Liver (tissue), 9 donors: ENCODE results near the gene RFC2. TPM values are rescaled to one million over a fixed set of nuclear protein-coding genes. Genes with fewer than 3 reads are reported as not detected.

Experiments
- DNase-seq: peaks from one replicate; pipeline ENCODE4 v3.0.0-alpha.2; 2017; ENCODE audit warnings: low spot score
- H3K27ac ChIP-seq, 2 donors: one replicate each; pipeline ENCODE4 v1.7.0; 2013; ENCODE audit warnings: inconsistent platforms in 2 of 2, low read length in 2 of 2, control low read depth in 1 of 2, low read depth in 1 of 2, mild to moderate bottlenecking in 1 of 2
- H3K27me3 ChIP-seq, 4 donors: one replicate each; pipeline versions ENCODE4 v1.6.1 to v1.7.0; 2013; ENCODE audit warnings: low read length in 3 of 4, inconsistent platforms in 1 of 4, mild to moderate bottlenecking in 1 of 4, moderate library complexity in 1 of 4; ENCODE audit not compliant: control insufficient read depth in 4 of 4, insufficient read depth in 4 of 4
- H3K36me3 ChIP-seq, 4 donors: one replicate each; pipeline versions ENCODE4 v1.6.1 to v1.7.0; 2013; ENCODE audit warnings: low read length in 3 of 4, mild to moderate bottlenecking in 3 of 4, low read depth in 1 of 4, moderate library complexity in 1 of 4; ENCODE audit not compliant: control insufficient read depth in 4 of 4, insufficient read depth in 3 of 4
- H3K4me1 ChIP-seq, 4 donors: one replicate each; pipeline versions ENCODE4 v1.6.1 to v1.7.0; 2013; ENCODE audit warnings: low read length in 3 of 4, mild to moderate bottlenecking in 3 of 4, moderate library complexity in 1 of 4; ENCODE audit not compliant: control insufficient read depth in 4 of 4, insufficient read depth in 4 of 4
- H3K4me3 ChIP-seq, 3 donors: one replicate each; pipeline versions ENCODE4 v1.6.1 to v1.7.0; 2013; ENCODE audit warnings: low read length in 3 of 3, control low read depth in 1 of 3, low read depth in 1 of 3, mild to moderate bottlenecking in 1 of 3
- H3K9ac ChIP-seq, 2 donors: one replicate each; pipeline ENCODE4 v1.7.0; 2013; ENCODE audit warnings: low read length in 2 of 2, mild to moderate bottlenecking in 2 of 2, moderate library complexity in 2 of 2, control low read depth in 1 of 2, low read depth in 1 of 2
- H3K9me3 ChIP-seq, 4 donors: one replicate each; pipeline versions ENCODE4 v1.6.1 to v1.7.0; 2013; ENCODE audit warnings: low read length in 3 of 4; ENCODE audit not compliant: control insufficient read depth in 4 of 4
- EGR1 ChIP-seq, 2 donors: IDR thresholded peaks; 2 replicates each; pipeline ENCODE4 v1.6.1; 2016 to 2018; ENCODE audit warnings: antibody characterized with exemption in 2 of 2, low read depth in 2 of 2
- FOXA1 ChIP-seq: IDR thresholded peaks from 2 replicates; pipeline ENCODE4 v1.6.1; 2016; ENCODE audit warnings: antibody characterized with exemption
- FOXA2 ChIP-seq: IDR thresholded peaks from 2 replicates; pipeline ENCODE4 v1.6.1; 2016; ENCODE audit warnings: antibody characterized with exemption
- GABPA ChIP-seq, 2 donors: IDR thresholded peaks in 1 of 2; conservative IDR thresholded peaks in 1 of 2; 2 replicates each; pipeline ENCODE4 v1.6.1; 2016; ENCODE audit warnings: antibody characterized with exemption in 2 of 2, mild to moderate bottlenecking in 1 of 2, moderate library complexity in 1 of 2
- HNF4A ChIP-seq, 2 donors: conservative IDR thresholded peaks; 2 replicates each; pipeline ENCODE4 v1.6.1; 2016; ENCODE audit warnings: antibody characterized with exemption in 2 of 2, mild to moderate bottlenecking in 2 of 2
- HNF4G ChIP-seq: IDR thresholded peaks from 2 replicates; pipeline ENCODE4 v1.6.1; 2016; ENCODE audit warnings: antibody characterized with exemption
- JUND ChIP-seq, 2 donors: IDR thresholded peaks; 2 replicates each; pipeline ENCODE4 v1.6.1; 2016; ENCODE audit warnings: antibody characterized with exemption in 2 of 2
- NR2F2 ChIP-seq: IDR thresholded peaks from 2 replicates; pipeline ENCODE4 v1.6.1; 2016; ENCODE audit warnings: antibody characterized with exemption
- RAD21 ChIP-seq, 2 donors: IDR thresholded peaks; 2 replicates each; pipeline ENCODE4 v1.6.1; 2016; ENCODE audit warnings: antibody characterized with exemption in 2 of 2, mild to moderate bottlenecking in 2 of 2
- RXRA ChIP-seq, 2 donors: IDR thresholded peaks; 2 replicates each; pipeline ENCODE4 v1.6.1; 2017 to 2018; ENCODE audit warnings: antibody characterized with exemption in 2 of 2, mild to moderate bottlenecking in 1 of 2
- SP1 ChIP-seq: IDR thresholded peaks from 2 replicates; pipeline ENCODE4 v1.6.1; 2018; ENCODE audit warnings: antibody characterized with exemption, mild to moderate bottlenecking
- TAF1 ChIP-seq: conservative IDR thresholded peaks from 2 replicates; pipeline ENCODE4 v1.6.1; 2016; ENCODE audit warnings: antibody characterized with exemption, mild to moderate bottlenecking
- YY1 ChIP-seq: IDR thresholded peaks from 2 replicates; pipeline ENCODE4 v1.6.1; 2016; ENCODE audit warnings: antibody characterized with exemption, mild to moderate bottlenecking
- WGBS: extraction: QIAGEN DNeasy Blood & Tissue Kit; methylation state at CpG from one replicate; pipeline ENCODE4 v1.1.7; 2013; 5-methylcytosine and 5-hydroxymethylcytosine counted together
- polyA plus RNA-seq, 2 donors: library from polyadenylated mRNA; stranded (reverse) in 1 of 2; unstranded in 1 of 2; fragments of 200-250 nt in 1 of 2; fragments of >200 nt in 1 of 2; fragmentation: Nextera tagmentation in 1 of 2; extraction: Ambion mirVana in 1 of 2; gene quantifications; one replicate each; pipeline versions ENCODE4 v1.2.1 to v1.2.3, GENCODE V29; 2013 to 2015
- total RNA-seq, 2 donors: library from RNA; depleted of rRNA; stranded (reverse); fragments of >200 nt; gene quantifications; one replicate each; pipeline ENCODE4 v1.2.3, GENCODE V29; 2014
- TF ChIP-seq, protein P1 (sequence below): IDR thresholded peaks from 2 replicates; pipeline ENCODE4 v1.6.1; 2016; ENCODE audit warnings: antibody characterized with exemption
- TF ChIP-seq, protein P2 (sequence below): fragments of 150-350 bp; IDR thresholded peaks from 2 replicates; pipeline ENCODE4 v1.5.1; 2017; ENCODE audit warnings: improper control_type of control experiment, low read depth, low read length; ENCODE audit not compliant: missing input control
- TF ChIP-seq, protein P3 (sequence below): IDR thresholded peaks from 2 replicates; pipeline ENCODE4 v1.6.1; 2016; ENCODE audit warnings: antibody characterized with exemption
- TF ChIP-seq, protein P4 (sequence below): IDR thresholded peaks from 2 replicates; pipeline ENCODE4 v1.6.1; 2016; ENCODE audit warnings: antibody characterized with exemption
- donor health status: healthy.
- donor health status: healthy.
- donor health status: healthy.
- donor health status: healthy.
- donor health status: healthy.

The RFC2 gene
- total and polyA plus RNA-seq, 4 donors = 12.8 to 23.8 (median 14.8) TPM

DNA sequence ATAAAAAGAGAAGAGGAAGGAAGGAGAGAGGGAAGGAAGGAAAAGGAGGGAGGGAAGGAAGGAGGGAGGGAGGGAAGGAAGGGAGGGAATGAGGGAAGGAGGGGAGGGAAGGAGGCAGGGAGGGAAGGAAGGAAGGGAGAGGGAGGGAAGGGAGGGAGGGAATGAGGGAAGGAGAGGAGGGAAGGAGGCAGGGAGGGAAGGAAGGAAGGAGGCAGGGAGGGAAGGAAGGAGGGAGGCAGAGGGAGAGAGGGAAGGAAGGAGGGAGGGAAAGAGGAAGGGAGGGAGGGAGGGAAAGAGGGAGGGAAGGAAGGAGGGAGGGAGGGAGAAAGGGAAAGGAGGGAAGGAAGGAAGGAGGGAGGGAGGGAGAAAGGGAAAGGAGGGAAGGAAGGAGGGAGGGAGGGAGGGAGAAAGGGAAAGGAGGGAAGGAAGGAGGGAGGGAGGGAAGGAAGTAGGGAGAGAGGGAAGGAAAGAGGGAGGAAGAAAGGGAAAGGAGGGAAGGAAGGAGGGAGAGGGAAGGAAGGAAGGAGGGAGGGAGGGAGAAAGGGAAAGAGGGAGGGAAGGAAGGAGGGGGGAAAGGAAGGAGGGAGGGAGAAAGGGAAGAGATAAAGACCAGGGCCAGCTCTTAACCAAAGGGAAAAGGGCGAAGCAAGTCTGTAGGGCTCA lies 50.1 kb downstream of the RFC2 start:
- no peaks in the 10 kb centered on the region for H3K36me3 ChIP-seq
- no peak overlapping the region for H3K27ac ChIP-seq
- TF ChIP-seq HNF4A (conservative IDR thresholded peaks at IDR 0.05) (no peak), FOXA2 (no peak), HNF4G (no peak), YY1 (no peak), GABPA (IDR thresholded peaks at IDR 0.05 in 1 of 2, conservative IDR thresholded peaks at IDR 0.05 in 1 of 2) (no peak), RAD21 (IDR thresholded peaks at IDR 0.05) (no peak), JUND (IDR thresholded peaks at IDR 0.05) (no peak), RXRA (IDR thresholded peaks at IDR 0.05) (no peak), NR2F2 (no peak), EGR1 (IDR thresholded peaks at IDR 0.05; ENCODE audit: low read depth in 2 of 2) (no peak), SP1 (no peak), FOXA1 (no peak)
- TF ChIP-seq, protein P1, sequence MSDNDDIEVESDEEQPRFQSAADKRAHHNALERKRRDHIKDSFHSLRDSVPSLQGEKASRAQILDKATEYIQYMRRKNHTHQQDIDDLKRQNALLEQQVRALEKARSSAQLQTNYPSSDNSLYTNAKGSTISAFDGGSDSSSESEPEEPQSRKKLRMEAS = no peak
- TF ChIP-seq, protein P2, sequence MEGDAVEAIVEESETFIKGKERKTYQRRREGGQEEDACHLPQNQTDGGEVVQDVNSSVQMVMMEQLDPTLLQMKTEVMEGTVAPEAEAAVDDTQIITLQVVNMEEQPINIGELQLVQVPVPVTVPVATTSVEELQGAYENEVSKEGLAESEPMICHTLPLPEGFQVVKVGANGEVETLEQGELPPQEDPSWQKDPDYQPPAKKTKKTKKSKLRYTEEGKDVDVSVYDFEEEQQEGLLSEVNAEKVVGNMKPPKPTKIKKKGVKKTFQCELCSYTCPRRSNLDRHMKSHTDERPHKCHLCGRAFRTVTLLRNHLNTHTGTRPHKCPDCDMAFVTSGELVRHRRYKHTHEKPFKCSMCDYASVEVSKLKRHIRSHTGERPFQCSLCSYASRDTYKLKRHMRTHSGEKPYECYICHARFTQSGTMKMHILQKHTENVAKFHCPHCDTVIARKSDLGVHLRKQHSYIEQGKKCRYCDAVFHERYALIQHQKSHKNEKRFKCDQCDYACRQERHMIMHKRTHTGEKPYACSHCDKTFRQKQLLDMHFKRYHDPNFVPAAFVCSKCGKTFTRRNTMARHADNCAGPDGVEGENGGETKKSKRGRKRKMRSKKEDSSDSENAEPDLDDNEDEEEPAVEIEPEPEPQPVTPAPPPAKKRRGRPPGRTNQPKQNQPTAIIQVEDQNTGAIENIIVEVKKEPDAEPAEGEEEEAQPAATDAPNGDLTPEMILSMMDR = no peak
- TF ChIP-seq, protein P3, sequence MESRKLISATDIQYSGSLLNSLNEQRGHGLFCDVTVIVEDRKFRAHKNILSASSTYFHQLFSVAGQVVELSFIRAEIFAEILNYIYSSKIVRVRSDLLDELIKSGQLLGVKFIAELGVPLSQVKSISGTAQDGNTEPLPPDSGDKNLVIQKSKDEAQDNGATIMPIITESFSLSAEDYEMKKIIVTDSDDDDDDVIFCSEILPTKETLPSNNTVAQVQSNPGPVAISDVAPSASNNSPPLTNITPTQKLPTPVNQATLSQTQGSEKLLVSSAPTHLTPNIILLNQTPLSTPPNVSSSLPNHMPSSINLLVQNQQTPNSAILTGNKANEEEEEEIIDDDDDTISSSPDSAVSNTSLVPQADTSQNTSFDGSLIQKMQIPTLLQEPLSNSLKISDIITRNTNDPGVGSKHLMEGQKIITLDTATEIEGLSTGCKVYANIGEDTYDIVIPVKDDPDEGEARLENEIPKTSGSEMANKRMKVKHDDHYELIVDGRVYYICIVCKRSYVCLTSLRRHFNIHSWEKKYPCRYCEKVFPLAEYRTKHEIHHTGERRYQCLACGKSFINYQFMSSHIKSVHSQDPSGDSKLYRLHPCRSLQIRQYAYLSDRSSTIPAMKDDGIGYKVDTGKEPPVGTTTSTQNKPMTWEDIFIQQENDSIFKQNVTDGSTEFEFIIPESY = no peak
- DNase-seq = no peak
- H3K4me3 ChIP-seq = no peak overlapping the region
- H3K4me1 ChIP-seq = peaks cover 0 to 8% (median 0%) of the 10 kb centered on the region in 4 donors
- H3K27me3 ChIP-seq = no peaks in the 10 kb centered on the region
- H3K9me3 ChIP-seq = no peaks in the 10 kb centered on the region
- no peak overlapping the region for H3K9ac ChIP-seq
- WGBS = 74% methylated on average over 1 of the region's 1 CpG

DNA sequence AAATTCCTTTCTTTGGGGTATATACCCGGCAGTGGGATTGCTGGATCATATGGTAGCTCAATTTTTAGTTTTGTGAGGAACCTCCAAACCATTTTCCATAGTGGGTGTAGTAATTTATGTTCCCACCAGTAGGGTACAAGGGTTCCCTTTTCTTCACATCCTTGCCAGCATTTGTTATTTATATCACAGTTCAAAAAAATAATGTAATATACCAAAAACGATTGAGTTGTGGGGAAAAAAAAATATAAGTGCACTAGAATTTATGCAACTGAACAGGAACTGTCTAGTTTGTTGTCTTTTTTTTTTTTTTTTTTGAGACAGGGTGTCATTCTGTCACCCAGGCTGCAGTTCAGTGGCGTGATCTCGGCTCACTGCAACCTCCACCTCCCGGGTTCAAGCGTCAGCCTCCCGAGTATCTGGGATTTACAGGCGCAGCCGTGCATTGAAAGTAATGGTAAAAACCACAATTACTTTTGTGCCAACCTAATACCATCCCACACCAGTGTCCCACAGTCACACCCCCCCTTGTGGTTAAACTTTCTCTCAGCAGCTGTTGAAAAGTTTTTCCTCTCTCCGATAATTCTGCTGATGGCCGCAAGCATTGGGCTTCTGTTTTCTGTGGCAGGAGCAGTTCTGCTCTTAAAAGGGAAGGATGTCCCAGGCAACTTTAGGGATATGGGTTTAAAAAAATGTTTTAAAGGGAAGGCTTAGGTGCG lies 51.2 kb downstream of the RFC2 start:
- H3K4me3 ChIP-seq = no peak overlapping the region

More for the DNA sequence above, 51.2 kb downstream of the RFC2 start:
- Histone ChIP-seq H3K27me3 (no peaks in the 10 kb centered on the region), H3K9me3 (no peaks in the 10 kb centered on the region), H3K9ac (no peak overlapping the region), H3K4me1 (peaks cover 0 to 8% (median 0%) of the 10 kb centered on the region in 4 donors), H3K27ac (no peak overlapping the region), H3K36me3 (no peaks in the 10 kb centered on the region)
- DNase-seq = no peak
- WGBS = 52% methylated on average over 12 of the region's 12 CpGs
- TF ChIP-seq RAD21 (IDR thresholded peaks at IDR 0.05) (peak; percentile 65 to 79), SP1 (no peak), HNF4G (no peak), NR2F2 (no peak), HNF4A (conservative IDR thresholded peaks at IDR 0.05) (no peak), EGR1 (IDR thresholded peaks at IDR 0.05; ENCODE audit: low read depth in 2 of 2) (no peak), YY1 (no peak), TAF1 (no peak), FOXA2 (no peak)
- TF ChIP-seq, protein P3 = no peak
- TF ChIP-seq, protein P4, sequence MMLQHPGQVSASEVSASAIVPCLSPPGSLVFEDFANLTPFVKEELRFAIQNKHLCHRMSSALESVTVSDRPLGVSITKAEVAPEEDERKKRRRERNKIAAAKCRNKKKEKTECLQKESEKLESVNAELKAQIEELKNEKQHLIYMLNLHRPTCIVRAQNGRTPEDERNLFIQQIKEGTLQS = no peak
- TF ChIP-seq, protein P2 = peak; percentile 51
